Parathyroid adenoma (tissue), 2 donors: Measurements from ENCODE around the gene ARHGEF40.

Source experiments
- H2AFZ ChIP-seq: fragments of 300-600 bp; sonication (generic); one replicate; pipeline ENCODE4 v1.7.0; 2017; ENCODE audit warnings: antibody characterized with exemption, mild to moderate bottlenecking
- H3K27ac ChIP-seq: fragments of 300-600 bp; sonication (generic); one replicate; pipeline ENCODE4 v1.7.0; 2017
- H3K27me3 ChIP-seq: fragments of 300-600 bp; sonication (generic); one replicate; pipeline ENCODE4 v1.7.0; 2017; ENCODE audit warnings: low read length; ENCODE audit not compliant: control insufficient read depth, insufficient read depth
- H3K36me3 ChIP-seq: fragments of 300-600 bp; sonication (generic); one replicate; pipeline ENCODE4 v1.7.0; 2017; ENCODE audit warnings: low read length; ENCODE audit not compliant: control insufficient read depth, insufficient read depth
- H3K4me1 ChIP-seq: fragments of 300-600 bp; sonication (generic); one replicate; pipeline ENCODE4 v1.7.0; 2017; ENCODE audit warnings: control low read depth
- H3K4me2 ChIP-seq: fragments of 300-600 bp; sonication (generic); one replicate; pipeline ENCODE4 v1.7.0; 2017; ENCODE audit warnings: low read length
- H3K4me3 ChIP-seq: fragments of 300-600 bp; sonication (generic); one replicate; pipeline ENCODE4 v1.7.0; 2017; ENCODE audit warnings: low read depth, low read length
- H3K79me2 ChIP-seq: fragments of 300-600 bp; sonication (generic); one replicate; pipeline ENCODE4 v1.7.0; 2017; ENCODE audit warnings: control low read depth
- H3K9ac ChIP-seq: fragments of 300-600 bp; sonication (generic); one replicate; pipeline ENCODE4 v1.7.0; 2017; ENCODE audit warnings: mild to moderate bottlenecking
- H3K9me3 ChIP-seq: fragments of 300-600 bp; sonication (generic); one replicate; pipeline ENCODE4 v1.7.0; 2017; ENCODE audit warnings: low read length; ENCODE audit not compliant: control insufficient read depth
- TF ChIP-seq, protein P1 (sequence below): fragments of 300-600 bp; sonication (generic); IDR thresholded peaks from one replicate; pipeline ENCODE4 v1.7.0; 2017; ENCODE audit warnings: antibody characterized with exemption, mild to moderate bottlenecking
- donor health status: primary hyperparathyroidism.

ARHGEF40 gene

DNA sequence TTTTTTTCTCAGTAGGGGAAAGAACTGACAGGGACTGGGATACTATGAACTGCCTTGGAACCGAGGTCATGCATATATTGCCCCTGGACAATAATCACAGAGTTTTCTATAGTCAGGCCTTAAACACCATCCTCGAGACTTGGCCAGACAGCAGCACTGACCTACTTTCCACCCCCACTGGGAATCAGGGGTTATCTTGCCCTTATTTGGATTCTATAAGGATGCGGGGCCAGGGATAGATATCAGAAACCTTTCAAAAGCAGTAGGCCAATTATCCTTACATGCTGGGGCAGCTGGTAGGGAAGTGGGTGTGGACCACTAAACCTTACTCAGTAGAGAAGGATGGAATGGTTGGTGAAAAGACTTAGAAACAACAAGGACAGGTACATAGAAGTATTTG, 26.3 kb downstream of the ARHGEF40 start:
- H3K9ac ChIP-seq, result no peak overlapping the region
- no peak overlapping the region for H3K4me3 ChIP-seq

DNA sequence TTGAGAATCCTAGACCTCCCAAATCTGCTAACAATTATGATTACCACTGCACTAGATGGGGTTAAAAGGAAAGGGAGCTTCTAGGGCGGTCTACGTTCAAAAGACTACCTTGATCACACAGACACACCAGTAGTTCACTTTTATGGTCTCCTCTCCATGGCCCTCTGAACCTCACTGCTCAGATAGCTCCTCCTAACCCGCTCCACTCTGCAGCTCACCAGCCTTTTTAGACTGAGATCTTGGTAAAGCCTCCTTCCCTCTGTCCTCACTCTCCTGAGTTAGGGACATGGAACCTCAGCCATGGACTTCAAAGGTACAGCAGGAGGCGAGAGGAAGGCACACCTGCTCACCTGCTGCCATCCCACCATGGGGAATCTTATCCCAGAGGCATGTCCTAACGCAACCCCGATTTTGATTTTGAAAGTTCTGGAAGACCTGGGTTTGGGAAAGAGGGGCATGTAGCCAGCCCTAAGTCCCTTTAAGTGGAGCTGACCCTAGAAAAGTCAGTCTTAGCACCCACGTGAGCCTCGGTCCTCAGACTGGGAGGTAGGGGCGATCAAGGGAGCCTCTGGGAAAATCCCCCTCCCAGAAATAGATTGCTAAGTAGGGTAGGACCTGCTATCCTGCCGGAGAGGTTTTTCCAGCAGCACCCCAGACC, 27.0 kb downstream of the ARHGEF40 start:
- no peaks in the 10 kb centered on the region for H3K36me3 ChIP-seq
- H3K4me1 ChIP-seq, result peaks cover 45% of the 10 kb centered on the region
- H3K4me2 ChIP-seq, result peak overlapping the region; percentile 58
- TF ChIP-seq, protein P1, sequence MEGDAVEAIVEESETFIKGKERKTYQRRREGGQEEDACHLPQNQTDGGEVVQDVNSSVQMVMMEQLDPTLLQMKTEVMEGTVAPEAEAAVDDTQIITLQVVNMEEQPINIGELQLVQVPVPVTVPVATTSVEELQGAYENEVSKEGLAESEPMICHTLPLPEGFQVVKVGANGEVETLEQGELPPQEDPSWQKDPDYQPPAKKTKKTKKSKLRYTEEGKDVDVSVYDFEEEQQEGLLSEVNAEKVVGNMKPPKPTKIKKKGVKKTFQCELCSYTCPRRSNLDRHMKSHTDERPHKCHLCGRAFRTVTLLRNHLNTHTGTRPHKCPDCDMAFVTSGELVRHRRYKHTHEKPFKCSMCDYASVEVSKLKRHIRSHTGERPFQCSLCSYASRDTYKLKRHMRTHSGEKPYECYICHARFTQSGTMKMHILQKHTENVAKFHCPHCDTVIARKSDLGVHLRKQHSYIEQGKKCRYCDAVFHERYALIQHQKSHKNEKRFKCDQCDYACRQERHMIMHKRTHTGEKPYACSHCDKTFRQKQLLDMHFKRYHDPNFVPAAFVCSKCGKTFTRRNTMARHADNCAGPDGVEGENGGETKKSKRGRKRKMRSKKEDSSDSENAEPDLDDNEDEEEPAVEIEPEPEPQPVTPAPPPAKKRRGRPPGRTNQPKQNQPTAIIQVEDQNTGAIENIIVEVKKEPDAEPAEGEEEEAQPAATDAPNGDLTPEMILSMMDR, result no peak
- peak overlapping the region; percentile 65 for H2AFZ ChIP-seq
- H3K79me2 ChIP-seq, result peaks cover 25% of the 10 kb centered on the region
- peak overlapping the region; percentile 38 for H3K4me3 ChIP-seq
- H3K9ac ChIP-seq, result peak overlapping the region; percentile 41
- no peaks in the 10 kb centered on the region for H3K9me3 ChIP-seq
- H3K27me3 ChIP-seq, result no peaks in the 10 kb centered on the region
- peak overlapping the region; percentile 95 for H3K27ac ChIP-seq

More for the DNA sequence above, 26.3 kb downstream of the ARHGEF40 start:
- no peaks in the 10 kb centered on the region for H3K27me3 ChIP-seq
- H3K27ac ChIP-seq, result peak overlapping the region; percentile 95
- no peaks in the 10 kb centered on the region for H3K36me3 ChIP-seq
- H3K9me3 ChIP-seq, result no peaks in the 10 kb centered on the region
- peaks cover 41% of the 10 kb centered on the region for H3K4me1 ChIP-seq
- peak overlapping the region; percentile 4 for H3K4me2 ChIP-seq
- TF ChIP-seq, protein P1, result no peak
- H2AFZ ChIP-seq, result no peak overlapping the region
- peaks cover 19% of the 10 kb centered on the region for H3K79me2 ChIP-seq

DNA sequence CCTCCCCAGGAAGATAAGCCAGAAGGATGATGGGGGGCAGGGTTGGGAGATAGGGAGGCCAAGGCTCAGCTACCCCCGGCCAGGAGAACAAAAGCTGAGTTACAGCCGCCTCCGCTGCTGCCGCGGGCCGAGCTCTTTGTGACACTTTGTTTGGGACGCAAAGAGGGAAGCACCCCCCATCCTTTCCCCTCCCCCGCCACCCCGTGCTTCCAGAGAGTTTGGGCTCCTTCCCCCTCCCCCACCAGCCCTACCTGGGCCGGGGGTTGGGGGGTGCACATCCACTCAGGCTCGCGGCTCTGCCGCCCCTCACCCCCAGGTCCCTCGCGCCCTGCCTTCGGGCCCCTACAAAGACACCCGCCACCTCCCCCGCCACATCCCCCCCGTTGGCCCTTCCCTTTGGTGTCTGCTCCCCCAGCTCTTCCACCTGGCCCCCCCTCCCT, 27.6 kb downstream of the ARHGEF40 start:
- Histone ChIP-seq H3K79me2 (peaks cover 27% of the 10 kb centered on the region), H3K4me1 (peaks cover 50% of the 10 kb centered on the region), H3K27ac (peak overlapping the region; percentile 95), H3K36me3 (no peaks in the 10 kb centered on the region), H3K27me3 (no peaks in the 10 kb centered on the region), H2AFZ (peak overlapping the region; percentile 65), H3K9ac (peak overlapping the region; percentile 41), H3K9me3 (no peaks in the 10 kb centered on the region), H3K4me3 (peak overlapping the region; percentile 38), H3K4me2 (peak overlapping the region; percentile 58)
- TF ChIP-seq, protein P1, result no peak

DNA sequence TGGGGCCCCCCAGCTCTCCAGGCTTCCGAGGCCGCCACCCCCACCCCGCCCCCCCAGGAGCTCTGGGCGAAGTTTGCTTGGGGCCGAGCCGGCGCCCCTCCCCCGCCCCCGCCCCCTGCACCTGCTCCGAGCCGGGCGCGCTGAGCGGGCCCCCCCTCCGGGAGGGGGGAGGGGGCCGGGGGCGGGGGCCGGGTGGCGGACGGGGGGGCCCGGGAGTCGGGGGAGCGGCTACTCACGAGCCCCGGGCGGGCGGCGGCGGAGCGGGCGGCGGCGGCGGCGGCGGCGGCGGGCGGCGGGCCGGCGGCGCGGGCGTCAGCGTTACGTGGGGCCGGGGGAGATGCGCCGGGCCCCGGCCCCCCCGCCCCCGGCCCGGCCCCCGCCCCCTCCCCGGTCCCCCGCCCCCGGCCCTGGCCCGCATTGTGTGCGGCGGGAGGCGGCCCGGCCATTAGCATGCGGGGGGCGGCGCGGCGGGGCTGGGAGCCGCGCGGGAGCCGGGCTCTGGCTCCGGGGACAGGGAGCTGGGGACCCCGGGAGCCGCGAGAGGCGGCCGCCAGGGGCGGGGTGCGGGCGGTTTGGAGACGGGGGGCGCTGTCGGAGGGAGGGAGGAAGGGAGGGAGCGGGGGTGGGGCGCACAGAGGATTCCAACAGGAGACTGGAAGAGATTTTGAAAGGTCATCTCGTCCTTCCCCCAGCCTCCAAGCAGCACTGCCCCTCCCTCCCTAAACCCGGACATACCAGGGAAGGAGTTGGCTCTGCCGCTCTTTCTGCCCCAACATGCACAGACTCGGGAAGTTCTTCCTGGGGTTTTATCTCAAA, 28.2 kb downstream of the ARHGEF40 start, which contains the start of gene ZNF219:
Gene ZNF219 (minus strand): TSS at position 580 of the 816 bp plus-strand sequence. CDS start 5,064 bp downstream, outside the sequence.
- Histone ChIP-seq H3K36me3 (no peaks in the 10 kb centered on the region), H3K4me1 (peaks cover 50% of the 10 kb centered on the region), H3K9me3 (no peaks in the 10 kb centered on the region), H3K9ac (peak within 1 kb of the TSS; percentile 69), H2AFZ (peak within 1 kb of the TSS; percentile 65), H3K4me3 (peak within 1 kb of the TSS; percentile 82), H3K27me3 (no peaks in the 10 kb centered on the region), H3K79me2 (peaks cover 21% of the 10 kb centered on the region), H3K27ac (peak within 1 kb of the TSS; percentile 95), H3K4me2 (peak within 1 kb of the TSS; percentile 81)
- TF ChIP-seq, protein P1, result no peak
